Endothelial cell (in vitro differentiated cells): ENCODE data around the gene QKI. TPM values are rescaled to one million over a fixed set of nuclear protein-coding genes. Genes with fewer than 3 reads are reported as not detected.

ENCODE experiments used
- DNase-seq: peaks from one replicate; pipeline ENCODE4 v3.0.0; 2021; ENCODE audit warnings: low spot score
- H3K27ac Mint-ChIP-seq: one replicate; pipeline ENCODE4 v1.8.0; 2021; ENCODE audit warnings: mixed read lengths, inconsistent platforms; ENCODE audit not compliant: unreplicated experiment
- H3K27me3 Mint-ChIP-seq: one replicate; pipeline ENCODE4 v1.8.0; 2021; ENCODE audit warnings: mild to moderate bottlenecking, moderate library complexity, mixed read lengths, inconsistent platforms; ENCODE audit not compliant: unreplicated experiment
- H3K36me3 Mint-ChIP-seq: one replicate; pipeline ENCODE4 v1.8.0; 2021; ENCODE audit warnings: mild to moderate bottlenecking, low read depth, mixed read lengths, inconsistent platforms; ENCODE audit not compliant: unreplicated experiment
- H3K4me1 Mint-ChIP-seq: one replicate; pipeline ENCODE4 v1.8.0; 2021; ENCODE audit warnings: mild to moderate bottlenecking, mixed read lengths, inconsistent platforms; ENCODE audit not compliant: unreplicated experiment
- H3K4me3 Mint-ChIP-seq: one replicate; pipeline ENCODE4 v1.8.0; 2021; ENCODE audit warnings: mild to moderate bottlenecking, mixed read lengths, inconsistent platforms; ENCODE audit not compliant: unreplicated experiment
- H3K9me3 Mint-ChIP-seq: one replicate; pipeline ENCODE4 v1.8.0; 2021; ENCODE audit warnings: mixed read lengths, inconsistent platforms; ENCODE audit not compliant: unreplicated experiment
- total RNA-seq: library from RNA; stranded (reverse); fragmentation: NEBNext Ultra II Directional; extraction: Animal tissue kit (Norgen Biotek cat#: 25700); gene quantifications from one replicate; pipeline ENCODE4 v1.2.1, GENCODE V29; 2021; ENCODE audit not compliant: unreplicated experiment
- TF ChIP-seq, protein P1 (sequence below): fragments of 200-600 bp; sonication (generic); IDR thresholded peaks from one replicate; pipeline ENCODE4 v1.5.0; 2021; ENCODE audit warnings: antibody characterized with exemption; ENCODE audit not compliant: unreplicated experiment

QKI gene
- total RNA-seq, 1 donor from 2014 or later: 326 TPM

DNA sequence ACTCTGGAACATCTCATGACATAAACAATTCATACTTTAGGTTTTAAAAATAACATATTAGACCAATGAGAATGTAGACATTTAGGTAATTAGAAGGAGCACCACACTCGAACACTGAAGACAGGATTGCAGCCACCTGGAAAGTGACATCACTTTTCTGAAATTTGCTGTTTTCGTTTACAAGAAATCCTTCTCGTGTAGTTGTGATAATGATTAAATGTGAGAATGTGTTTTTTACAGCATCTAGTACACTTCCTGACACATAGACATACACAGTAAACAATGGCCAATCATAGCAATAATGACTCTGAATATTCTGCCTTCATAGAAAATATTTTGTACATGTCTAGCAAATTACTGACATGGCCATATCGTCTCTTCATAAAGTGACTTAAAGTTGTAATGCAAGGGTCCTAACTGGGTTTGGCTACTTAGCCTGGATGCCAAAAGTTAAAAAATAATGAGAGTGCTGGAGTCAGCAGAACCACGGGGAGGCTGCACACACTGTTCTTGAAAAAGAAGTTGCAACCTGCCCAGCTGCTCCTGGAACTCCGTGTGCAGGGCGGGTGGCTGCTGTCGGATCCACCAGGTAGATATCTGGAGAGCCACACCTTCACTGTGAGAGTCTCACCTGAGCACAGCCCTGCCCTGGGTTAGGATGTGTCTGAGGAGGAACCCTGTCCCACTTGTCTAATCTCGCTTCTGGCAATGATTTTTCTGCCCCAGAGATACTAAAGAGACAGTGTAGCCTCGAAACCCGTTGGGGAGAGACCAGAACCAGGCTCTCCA is 212.9 kb downstream of the QKI start:
- no peaks in the 10 kb centered on the region for H3K27me3 Mint-ChIP-seq
- no peak for DNase-seq
- no peaks in the 10 kb centered on the region for H3K9me3 Mint-ChIP-seq
- no peak overlapping the region for H3K4me3 Mint-ChIP-seq
- TF ChIP-seq, protein P1, sequence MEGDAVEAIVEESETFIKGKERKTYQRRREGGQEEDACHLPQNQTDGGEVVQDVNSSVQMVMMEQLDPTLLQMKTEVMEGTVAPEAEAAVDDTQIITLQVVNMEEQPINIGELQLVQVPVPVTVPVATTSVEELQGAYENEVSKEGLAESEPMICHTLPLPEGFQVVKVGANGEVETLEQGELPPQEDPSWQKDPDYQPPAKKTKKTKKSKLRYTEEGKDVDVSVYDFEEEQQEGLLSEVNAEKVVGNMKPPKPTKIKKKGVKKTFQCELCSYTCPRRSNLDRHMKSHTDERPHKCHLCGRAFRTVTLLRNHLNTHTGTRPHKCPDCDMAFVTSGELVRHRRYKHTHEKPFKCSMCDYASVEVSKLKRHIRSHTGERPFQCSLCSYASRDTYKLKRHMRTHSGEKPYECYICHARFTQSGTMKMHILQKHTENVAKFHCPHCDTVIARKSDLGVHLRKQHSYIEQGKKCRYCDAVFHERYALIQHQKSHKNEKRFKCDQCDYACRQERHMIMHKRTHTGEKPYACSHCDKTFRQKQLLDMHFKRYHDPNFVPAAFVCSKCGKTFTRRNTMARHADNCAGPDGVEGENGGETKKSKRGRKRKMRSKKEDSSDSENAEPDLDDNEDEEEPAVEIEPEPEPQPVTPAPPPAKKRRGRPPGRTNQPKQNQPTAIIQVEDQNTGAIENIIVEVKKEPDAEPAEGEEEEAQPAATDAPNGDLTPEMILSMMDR: no peak
- H3K36me3 Mint-ChIP-seq: no peaks in the 10 kb centered on the region
- H3K4me1 Mint-ChIP-seq: no peaks in the 10 kb centered on the region
- no peak overlapping the region for H3K27ac Mint-ChIP-seq
